ENCODE results near the gene FAM241A. TPM values are rescaled to one million over a fixed set of nuclear protein-coding genes. Genes with fewer than 3 reads are reported as not detected.

FAM241A gene
- total RNA-seq, 2 donors from 2014 or later, result 0.13 to 0.18 TPM

- Histone ChIP-seq H3K27ac (ENCODE audit: low read depth, low read length) (no peak overlapping the region), H3K36me3 (ENCODE audit: control insufficient read depth, insufficient read depth, low read length) (no peaks in the 10 kb centered on the region), H3K9ac (ENCODE audit: extremely low read depth, low read length, poor library complexity, severe bottlenecking) (no peak overlapping the region), H3K27me3 (ENCODE audit: control insufficient read depth, insufficient read depth, low read length, poor library complexity, severe bottlenecking) (peaks cover 27% of the 10 kb centered on the region), H3K4me3 (ENCODE audit: low read length) (no peak overlapping the region), H3K4me1 (ENCODE audit: control insufficient read depth, insufficient read depth, low read length) (no peaks in the 10 kb centered on the region), H3K9me3 (ENCODE audit: control insufficient read depth, low read length) (no peaks in the 10 kb centered on the region)
- H3K36me3 Mint-ChIP-seq (ENCODE audit: low read depth), result no peaks in the 10 kb centered on the region
- no peak overlapping the region for H3K4me3 Mint-ChIP-seq
- H3K27me3 Mint-ChIP-seq (ENCODE audit: insufficient read depth), result peaks cover 31% of the 10 kb centered on the region
- peaks cover 3% of the 10 kb centered on the region for H3K4me1 Mint-ChIP-seq
- no peak for DNase-seq
- no peaks in the 10 kb centered on the region for H3K9me3 Mint-ChIP-seq
- 96% methylated on average over 3 of the region's 3 CpGs; no CpG with 5 or more reads in 1 of the 2 experiments for WGBS, 2 experiments (ENCODE audit: insufficient coverage in 1 of 2, insufficient read length in 1 of 2)
- no peak overlapping the region for H3K27ac Mint-ChIP-seq
- TF ChIP-seq CTCF (conservative IDR thresholded peaks at IDR 0.05), result no peak
Measured at GRCh38 chr4:112143781-112144180, 1.5 kb upstream of the FAM241A start.

GRCh38 chr4:112144546-112145325 lies 518 bp upstream of the FAM241A start:
- Histone ChIP-seq H3K4me3 (ENCODE audit: low read length) (no peak overlapping the region), H3K9me3 (ENCODE audit: control insufficient read depth, low read length) (no peaks in the 10 kb centered on the region), H3K4me1 (ENCODE audit: control insufficient read depth, insufficient read depth, low read length) (no peaks in the 10 kb centered on the region), H3K9ac (ENCODE audit: extremely low read depth, low read length, poor library complexity, severe bottlenecking) (no peak overlapping the region), H3K36me3 (ENCODE audit: control insufficient read depth, insufficient read depth, low read length) (no peaks in the 10 kb centered on the region), H3K27me3 (ENCODE audit: control insufficient read depth, insufficient read depth, low read length, poor library complexity, severe bottlenecking) (peaks cover 27% of the 10 kb centered on the region), H3K27ac (ENCODE audit: low read depth, low read length) (no peak overlapping the region)
- DNase-seq, result no peak
- TF ChIP-seq CTCF (conservative IDR thresholded peaks at IDR 0.05), result no peak
- Mint-ChIP-seq H3K4me1 (peaks cover 3% of the 10 kb centered on the region), H3K27ac (no peak overlapping the region), H3K27me3 (ENCODE audit: insufficient read depth) (peaks cover 33% of the 10 kb centered on the region), H3K36me3 (ENCODE audit: low read depth) (no peaks in the 10 kb centered on the region), H3K9me3 (no peaks in the 10 kb centered on the region), H3K4me3 (peak overlapping the region; percentile 68)
- WGBS, 2 experiments (ENCODE audit: insufficient coverage in 1 of 2, insufficient read length in 1 of 2), result 86 to 92% methylated on average over 12 to 19 of the region's 20 CpGs

GRCh38 chr4:112145790-112146501 lies 692 bp downstream of the FAM241A start:
- 1 to 3% methylated on average over 22 to 53 of the region's 53 CpGs for WGBS, 2 experiments (ENCODE audit: insufficient coverage in 1 of 2, insufficient read length in 1 of 2)
- H3K36me3 Mint-ChIP-seq (ENCODE audit: low read depth), result no peaks in the 10 kb centered on the region
- peaks cover 3% of the 10 kb centered on the region for H3K4me1 Mint-ChIP-seq
- peak overlapping the region; percentile 68 for H3K4me3 Mint-ChIP-seq
- no peaks in the 10 kb centered on the region for H3K9me3 ChIP-seq (ENCODE audit: control insufficient read depth, low read length)
- peak; percentile 82 for DNase-seq
- H3K4me1 ChIP-seq (ENCODE audit: control insufficient read depth, insufficient read depth, low read length), result no peaks in the 10 kb centered on the region
- no peaks in the 10 kb centered on the region for H3K9me3 Mint-ChIP-seq
- no peak overlapping the region for H3K9ac ChIP-seq (ENCODE audit: extremely low read depth, low read length, poor library complexity, severe bottlenecking)
- no peaks in the 10 kb centered on the region for H3K36me3 ChIP-seq (ENCODE audit: control insufficient read depth, insufficient read depth, low read length)
- peak overlapping the region; percentile 77 for H3K4me3 ChIP-seq (ENCODE audit: low read length)
- H3K27ac ChIP-seq (ENCODE audit: low read depth, low read length), result no peak overlapping the region
- peaks cover 27% of the 10 kb centered on the region for H3K27me3 ChIP-seq (ENCODE audit: control insufficient read depth, insufficient read depth, low read length, poor library complexity, severe bottlenecking)
- peaks cover 33% of the 10 kb centered on the region for H3K27me3 Mint-ChIP-seq (ENCODE audit: insufficient read depth)
- H3K27ac Mint-ChIP-seq, result no peak overlapping the region
- peak; percentile 66 for TF ChIP-seq CTCF (conservative IDR thresholded peaks at IDR 0.05)

All from endodermal cell (in vitro differentiated cells).